ENCODE results near the gene SMIM1.

GRCh38 chr1:3814771-3815561, 42.4 kb downstream of the SMIM1 start:
- TF ChIP-seq POLR2AphosphoS5 (IDR thresholded peaks at IDR 0.05; ENCODE audit: low read depth, low read length) (no peak), TAF1 (IDR thresholded peaks at IDR 0.05; ENCODE audit: low read depth, low read length) (no peak), POLR2A (IDR thresholded peaks at IDR 0.05; ENCODE audit: low read depth, low read length) (no peak), SPI1 (IDR thresholded peaks at IDR 0.05; ENCODE audit: low read depth, low read length) (no peak)

Measured in GM12891 (cell line).